ENCODE results near the gene REC114. TPM values are rescaled to one million over a fixed set of nuclear protein-coding genes. Genes with fewer than 3 reads are reported as not detected.
A peak's percentile ranks its signal among the peaks of the same experiment; 100 is the strongest.

REC114 gene
- total and polyA plus RNA-seq, 9 of the 15 experiments (the other 6 are each of a cell fraction or from before 2014, with no cell fraction given): 0.07 to 0.24 TPM; not detected in 7

GRCh38 chr15:73584699-73585420 lies 141.9 kb downstream of the REC114 start (continued):
- TF ChIP-seq HBP1 (CRISPR knock-in tag; IDR thresholded peaks at IDR 0.05) (no peak), POU5F1 (IDR thresholded peaks at IDR 0.05; ENCODE audit: borderline replicate concordance, low read depth, low read length, partially characterized antibody) (no peak), ELK1 (CRISPR knock-in tag; IDR thresholded peaks at IDR 0.05) (no peak), RNF219 (CRISPR knock-in tag; IDR thresholded peaks at IDR 0.05) (no peak), ZNF79 (CRISPR knock-in tag; IDR thresholded peaks at IDR 0.05; ENCODE audit: low read depth) (no peak), MAFF (IDR thresholded peaks at IDR 0.05; ENCODE audit: low read length) (peak; percentile 28; the same call in 1 of the 2 replicates), POLR2A (conservative IDR thresholded peaks at IDR 0.05) (no peak), RBM34 (IDR thresholded peaks at IDR 0.05; ENCODE audit: borderline replicate concordance, insufficient read depth, low read length) (no peak), MGA (IDR thresholded peaks at IDR 0.05) (no peak), MYBL2 (IDR thresholded peaks at IDR 0.05; ENCODE audit: low read depth) (no peak), MYBL2 (CRISPR knock-in tag; IDR thresholded peaks at IDR 0.05; ENCODE audit: borderline replicate concordance) (no peak)

Measured in K562 (cell line).